ENCODE data around the gene PPARD. TPM values are rescaled to one million over a fixed set of nuclear protein-coding genes. Genes with fewer than 3 reads are reported as not detected.

Gene PPARD
- total RNA-seq, 1 experiment from 2014 or later = 38.4 TPM

DNA sequence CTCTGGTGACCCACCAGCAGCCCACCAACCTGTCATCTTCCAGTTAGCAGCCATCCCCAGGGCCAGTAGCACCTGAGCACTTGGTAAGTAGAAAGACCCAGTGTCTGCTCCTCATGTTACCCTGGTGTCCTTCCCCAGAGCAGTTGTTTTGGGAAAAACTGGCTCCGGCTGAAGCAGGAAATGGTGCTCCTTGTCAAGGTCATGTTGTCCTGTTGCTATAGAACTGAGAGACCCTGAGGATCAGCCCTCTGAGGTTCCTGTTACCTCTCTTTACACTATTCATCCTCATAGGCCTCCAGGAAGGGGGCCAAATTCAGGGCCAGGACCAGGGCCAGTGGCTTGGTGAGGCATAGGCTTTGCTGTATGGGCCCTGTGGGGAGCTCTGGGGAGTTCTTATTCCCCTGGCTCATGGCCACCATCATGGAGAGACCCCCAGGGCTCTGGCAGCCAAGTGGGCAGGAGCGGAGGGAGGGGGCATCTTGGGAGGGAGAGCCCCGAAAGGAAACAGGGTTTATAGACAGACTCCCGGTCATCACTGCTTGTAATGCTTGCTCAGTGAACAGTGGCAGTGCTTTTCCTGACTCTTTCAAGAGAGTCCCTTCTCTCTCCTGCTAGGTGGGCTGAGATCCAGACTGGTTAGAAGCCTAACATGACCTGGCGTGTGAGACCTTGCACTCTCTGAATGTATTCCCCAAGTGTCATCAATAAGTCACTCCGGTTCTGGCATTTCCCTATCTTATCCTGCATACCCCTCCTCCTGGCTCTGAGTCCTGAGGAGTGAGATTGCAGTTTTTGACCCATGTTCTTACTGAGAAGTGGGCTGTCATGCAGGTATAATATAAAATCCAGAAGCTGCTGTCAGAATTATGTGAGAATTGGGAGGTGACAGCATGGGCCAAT lies 50.7 kb downstream of the PPARD start:
- CTCF ChIA-PET = no interaction called here
- no peak for ATAC-seq
- peak overlapping the region; percentile 42; the same call in 1 of the 2 replicates for H3K27ac ChIP-seq (ENCODE audit: low read depth, low read length)

More for the DNA sequence above, 50.7 kb downstream of the PPARD start:
- no peak overlapping the region for H2AFZ ChIP-seq (ENCODE audit: low read depth, low read length, poor library complexity, severe bottlenecking)
- H3K4me2 ChIP-seq (ENCODE audit: low read length) = peak overlapping the region; percentile 68
- H4K20me1 ChIP-seq (ENCODE audit: insufficient read depth) = no peaks in the 10 kb centered on the region
- H3K9ac ChIP-seq (ENCODE audit: low read length) = peak overlapping the region; percentile 42
- no peaks in the 10 kb centered on the region for H3K36me3 ChIP-seq (ENCODE audit: control insufficient read depth in 1 of 2, insufficient read depth in 2 of 2, low read length in 2 of 2)
- H3K79me2 ChIP-seq (ENCODE audit: insufficient read depth, low read length) = peaks cover 14% of the 10 kb centered on the region; the same call in 1 of the 2 replicates
- H3K4me3 ChIP-seq (replicated peaks in 1 of 2; ENCODE audit: low read depth in 1 of 2, low read length in 2 of 2) = no peak overlapping the region; a peak in 1 of 4 replicates
- POLR2A ChIA-PET = no interaction called here
- intact Hi-C loops (cut with micrococcal nuclease) = no loop called here
- H3K9me2 ChIP-seq (ENCODE audit: insufficient read depth) = no peaks in the 10 kb centered on the region
- no peak for DNase-seq (ENCODE audit: low read depth, low spot score)
- RAD21 ChIA-PET (ENCODE audit: low non-redundant PET in 1 of 2, low total read pairs in 2 of 2, uncharacterized antibody in 2 of 2, unreplicated experiment in 2 of 2) = no interaction called here
- H3K9me3 ChIP-seq (ENCODE audit: control insufficient read depth in 1 of 2, insufficient read depth in 1 of 2, low read depth in 1 of 2, low read length in 2 of 2) = no peaks in the 10 kb centered on the region
- peaks cover 41 to 93% of the 10 kb centered on the region in 2 experiments for H3K4me1 ChIP-seq (ENCODE audit: control insufficient read depth in 1 of 2, insufficient read depth in 2 of 2, low read length in 2 of 2)
- no peaks in the 10 kb centered on the region for H3K27me3 ChIP-seq (ENCODE audit: insufficient read depth, low read length)
- TF ChIP-seq, protein P1, sequence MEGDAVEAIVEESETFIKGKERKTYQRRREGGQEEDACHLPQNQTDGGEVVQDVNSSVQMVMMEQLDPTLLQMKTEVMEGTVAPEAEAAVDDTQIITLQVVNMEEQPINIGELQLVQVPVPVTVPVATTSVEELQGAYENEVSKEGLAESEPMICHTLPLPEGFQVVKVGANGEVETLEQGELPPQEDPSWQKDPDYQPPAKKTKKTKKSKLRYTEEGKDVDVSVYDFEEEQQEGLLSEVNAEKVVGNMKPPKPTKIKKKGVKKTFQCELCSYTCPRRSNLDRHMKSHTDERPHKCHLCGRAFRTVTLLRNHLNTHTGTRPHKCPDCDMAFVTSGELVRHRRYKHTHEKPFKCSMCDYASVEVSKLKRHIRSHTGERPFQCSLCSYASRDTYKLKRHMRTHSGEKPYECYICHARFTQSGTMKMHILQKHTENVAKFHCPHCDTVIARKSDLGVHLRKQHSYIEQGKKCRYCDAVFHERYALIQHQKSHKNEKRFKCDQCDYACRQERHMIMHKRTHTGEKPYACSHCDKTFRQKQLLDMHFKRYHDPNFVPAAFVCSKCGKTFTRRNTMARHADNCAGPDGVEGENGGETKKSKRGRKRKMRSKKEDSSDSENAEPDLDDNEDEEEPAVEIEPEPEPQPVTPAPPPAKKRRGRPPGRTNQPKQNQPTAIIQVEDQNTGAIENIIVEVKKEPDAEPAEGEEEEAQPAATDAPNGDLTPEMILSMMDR (IDR thresholded peaks at IDR 0.05 in 2 of 3, conservative IDR thresholded peaks at IDR 0.05 in 1 of 3; ENCODE audit: borderline replicate concordance in 1 of 3, insufficient read depth in 1 of 3, low read depth in 2 of 3, low read length in 2 of 3) = no peak
- TF ChIP-seq YY1 (IDR thresholded peaks at IDR 0.05; ENCODE audit: extremely low read depth, insufficient replicate concordance, low read depth, low read length) (no peak), SIN3A (IDR thresholded peaks at IDR 0.05; ENCODE audit: low read depth) (no peak), EZH2 (IDR thresholded peaks at IDR 0.05) (no peak), ELF1 (IDR thresholded peaks at IDR 0.05; ENCODE audit: borderline replicate concordance, low read depth) (no peak), RAD21 (IDR thresholded peaks at IDR 0.05; ENCODE audit: low read depth) (no peak), CEBPB (IDR thresholded peaks at IDR 0.05; ENCODE audit: low read depth) (no peak), TCF7L2 (IDR thresholded peaks at IDR 0.05; ENCODE audit: borderline replicate concordance, extremely low read depth, insufficient read depth, insufficient read length) (no peak)
- TF ChIP-seq, protein P2, sequence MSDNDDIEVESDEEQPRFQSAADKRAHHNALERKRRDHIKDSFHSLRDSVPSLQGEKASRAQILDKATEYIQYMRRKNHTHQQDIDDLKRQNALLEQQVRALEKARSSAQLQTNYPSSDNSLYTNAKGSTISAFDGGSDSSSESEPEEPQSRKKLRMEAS (IDR thresholded peaks at IDR 0.05) = no peak
- TF ChIP-seq, protein P3, sequence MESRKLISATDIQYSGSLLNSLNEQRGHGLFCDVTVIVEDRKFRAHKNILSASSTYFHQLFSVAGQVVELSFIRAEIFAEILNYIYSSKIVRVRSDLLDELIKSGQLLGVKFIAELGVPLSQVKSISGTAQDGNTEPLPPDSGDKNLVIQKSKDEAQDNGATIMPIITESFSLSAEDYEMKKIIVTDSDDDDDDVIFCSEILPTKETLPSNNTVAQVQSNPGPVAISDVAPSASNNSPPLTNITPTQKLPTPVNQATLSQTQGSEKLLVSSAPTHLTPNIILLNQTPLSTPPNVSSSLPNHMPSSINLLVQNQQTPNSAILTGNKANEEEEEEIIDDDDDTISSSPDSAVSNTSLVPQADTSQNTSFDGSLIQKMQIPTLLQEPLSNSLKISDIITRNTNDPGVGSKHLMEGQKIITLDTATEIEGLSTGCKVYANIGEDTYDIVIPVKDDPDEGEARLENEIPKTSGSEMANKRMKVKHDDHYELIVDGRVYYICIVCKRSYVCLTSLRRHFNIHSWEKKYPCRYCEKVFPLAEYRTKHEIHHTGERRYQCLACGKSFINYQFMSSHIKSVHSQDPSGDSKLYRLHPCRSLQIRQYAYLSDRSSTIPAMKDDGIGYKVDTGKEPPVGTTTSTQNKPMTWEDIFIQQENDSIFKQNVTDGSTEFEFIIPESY (IDR thresholded peaks at IDR 0.05; ENCODE audit: extremely low read depth, insufficient replicate concordance, low read length) = no peak
- TF ChIP-seq, protein P4, sequence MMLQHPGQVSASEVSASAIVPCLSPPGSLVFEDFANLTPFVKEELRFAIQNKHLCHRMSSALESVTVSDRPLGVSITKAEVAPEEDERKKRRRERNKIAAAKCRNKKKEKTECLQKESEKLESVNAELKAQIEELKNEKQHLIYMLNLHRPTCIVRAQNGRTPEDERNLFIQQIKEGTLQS (IDR thresholded peaks at IDR 0.05) = no peak
- BruUV-seq (replicated peaks) = no TSS peak
